Breast epithelium (tissue), 3 donors: ENCODE data around the gene PNPLA7.

Experiments
- CTCF ChIP-seq, 3 donors: fragments of 450-650 bp; IDR thresholded peaks; one replicate each; pipeline ENCODE4 v1.5.1; 2016 to 2017; ENCODE audit warnings: antibody characterized with exemption in 3 of 3, mild to moderate bottlenecking in 3 of 3, moderate library complexity in 3 of 3
- POLR2A ChIP-seq: fragments of 450-650 bp; IDR thresholded peaks from one replicate; pipeline ENCODE4 v1.6.1; 2016; ENCODE audit warnings: antibody characterized with exemption, mild to moderate bottlenecking, moderate library complexity
- POLR2AphosphoS5 ChIP-seq, 3 donors: sonication (generic); formaldehyde crosslinking; IDR thresholded peaks; one replicate each; pipeline ENCODE4 v1.6.1; 2017; ENCODE audit warnings: antibody characterized with exemption in 3 of 3

- TF ChIP-seq POLR2AphosphoS5 (IDR thresholded peaks at IDR 0.05), result no peak
- no peak for TF ChIP-seq POLR2A
- no peak for TF ChIP-seq CTCF (IDR thresholded peaks at IDR 0.05)
Observed at GRCh38 chr9:137463931-137464290, 86.3 kb downstream of the PNPLA7 start.
